ENCODE data around the gene PTAFR.

PTAFR gene

DNA sequence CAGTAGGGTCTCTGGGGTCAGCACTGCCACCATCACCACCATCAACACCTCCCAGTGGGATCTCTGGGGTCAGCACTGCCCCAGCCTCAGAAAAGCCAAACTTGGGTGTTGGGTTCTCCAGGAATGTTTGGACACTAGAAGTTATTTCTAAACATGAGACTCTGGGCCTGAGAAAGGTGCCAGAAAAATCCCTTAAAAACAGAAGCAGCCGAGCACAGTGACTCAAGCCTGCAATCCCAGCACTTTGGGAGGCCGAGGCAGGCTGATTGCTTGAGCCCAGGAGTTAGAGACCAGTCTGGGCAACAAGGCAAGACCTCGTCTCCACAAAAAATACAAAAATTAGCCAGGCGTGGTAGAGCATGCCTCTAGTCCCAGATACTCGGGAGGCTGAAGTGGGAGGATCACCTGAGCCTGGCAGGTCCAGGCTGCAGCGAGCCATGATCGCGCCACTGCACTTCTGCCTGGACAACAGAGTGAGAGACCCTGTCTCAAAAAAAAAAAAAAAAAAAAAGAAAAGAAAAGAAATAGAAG, 470 bp downstream of the PTAFR start:
- DNase-seq: no peak

DNA sequence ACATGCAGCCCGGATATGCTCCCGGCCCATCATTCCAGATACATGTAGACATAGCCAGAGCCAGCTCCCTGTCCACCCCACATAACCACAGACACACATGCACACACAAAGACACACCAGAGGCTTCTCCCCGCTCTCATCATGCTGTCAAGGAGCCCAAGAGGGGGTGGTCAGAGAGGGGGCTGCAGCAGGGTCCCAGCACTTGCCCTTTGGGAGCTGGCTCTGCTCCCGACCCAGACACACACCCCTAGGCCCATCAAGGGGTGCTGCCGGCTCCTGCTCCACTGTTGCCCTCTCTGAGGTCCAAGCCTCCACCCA, 2.6 kb downstream of the PTAFR start:
- no peak for DNase-seq

DNA sequence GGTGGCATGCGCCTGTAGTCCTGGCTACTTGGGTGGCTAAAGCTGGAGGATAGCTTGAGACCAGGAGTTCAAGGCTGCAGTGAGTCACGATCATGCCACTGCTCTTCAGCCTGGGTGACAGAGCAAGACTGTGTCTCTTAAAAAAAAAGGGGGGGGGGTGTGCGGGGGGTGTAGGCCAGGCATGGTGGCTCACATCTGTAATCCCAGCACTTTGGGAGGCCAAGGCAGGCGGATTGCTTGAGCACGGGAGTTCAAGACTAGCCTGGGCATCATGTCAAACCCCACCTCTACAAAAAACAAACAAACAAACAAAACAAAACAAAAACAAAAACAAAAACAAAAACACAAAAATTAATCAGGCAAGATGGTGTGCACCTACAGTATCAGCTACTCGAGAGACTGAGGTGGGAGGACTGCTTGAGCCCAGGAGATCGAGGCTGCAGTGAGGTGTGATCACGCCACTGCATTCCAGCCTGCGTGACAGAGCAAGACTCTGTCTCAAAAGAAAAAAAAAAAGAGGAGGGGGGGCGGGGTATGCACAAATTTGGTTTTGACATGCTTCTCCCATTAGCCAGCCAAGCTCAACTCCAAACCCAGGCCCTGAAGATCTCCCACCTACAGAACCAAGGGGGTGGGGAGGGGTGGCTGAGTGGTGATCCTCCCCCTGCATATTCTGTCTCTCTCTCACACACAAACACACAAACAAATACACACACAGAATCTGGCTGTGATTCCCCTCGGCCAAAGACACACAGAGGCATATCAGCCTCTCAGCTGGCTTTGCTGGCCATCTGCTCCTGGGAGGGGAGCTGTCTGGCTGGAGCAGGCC, 3.1 kb downstream of the PTAFR start:
- no peak for DNase-seq

DNA sequence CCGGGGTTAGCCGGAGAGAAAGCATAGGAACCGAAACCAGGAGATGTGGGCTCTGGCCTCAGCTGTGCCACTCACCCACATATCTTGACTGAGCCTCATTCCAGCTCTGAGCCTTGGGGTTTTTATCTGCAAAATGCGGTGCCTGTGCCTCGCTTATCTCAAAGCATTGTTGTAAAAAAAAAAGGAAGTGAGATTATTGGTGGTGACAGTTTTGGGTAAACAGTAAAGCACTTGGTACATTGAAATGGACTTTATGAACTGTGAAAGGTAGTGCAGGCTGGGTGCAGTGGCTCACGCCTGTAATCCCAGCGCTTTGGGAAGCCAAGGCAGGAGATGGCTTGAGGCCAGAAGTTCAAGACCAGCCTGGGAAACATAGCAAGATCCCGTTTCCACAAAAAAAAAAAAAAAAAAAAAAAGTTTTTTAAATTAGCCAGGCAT, 3.8 kb downstream of the PTAFR start:
- DNase-seq: peak; percentile 29

DNA sequence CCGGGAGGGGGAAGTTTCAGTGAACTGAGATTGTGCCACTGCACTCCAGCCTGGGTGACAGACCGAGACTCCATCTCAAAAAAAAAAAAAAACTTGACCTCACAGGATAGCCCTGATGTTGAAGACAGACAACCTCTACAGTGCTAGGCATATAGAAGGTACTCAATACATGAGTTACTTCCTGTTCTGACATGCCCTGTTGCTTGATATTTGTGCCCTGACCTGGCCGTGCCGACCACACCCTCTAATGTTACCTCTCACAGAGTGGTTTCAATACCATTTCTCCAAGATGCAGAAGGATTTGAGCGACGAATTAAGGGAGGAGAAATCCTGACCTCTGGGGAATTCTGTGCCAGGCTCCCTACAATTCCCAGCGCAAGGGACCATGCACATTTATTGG, 5.2 kb downstream of the PTAFR start:
- no peak for DNase-seq

DNA sequence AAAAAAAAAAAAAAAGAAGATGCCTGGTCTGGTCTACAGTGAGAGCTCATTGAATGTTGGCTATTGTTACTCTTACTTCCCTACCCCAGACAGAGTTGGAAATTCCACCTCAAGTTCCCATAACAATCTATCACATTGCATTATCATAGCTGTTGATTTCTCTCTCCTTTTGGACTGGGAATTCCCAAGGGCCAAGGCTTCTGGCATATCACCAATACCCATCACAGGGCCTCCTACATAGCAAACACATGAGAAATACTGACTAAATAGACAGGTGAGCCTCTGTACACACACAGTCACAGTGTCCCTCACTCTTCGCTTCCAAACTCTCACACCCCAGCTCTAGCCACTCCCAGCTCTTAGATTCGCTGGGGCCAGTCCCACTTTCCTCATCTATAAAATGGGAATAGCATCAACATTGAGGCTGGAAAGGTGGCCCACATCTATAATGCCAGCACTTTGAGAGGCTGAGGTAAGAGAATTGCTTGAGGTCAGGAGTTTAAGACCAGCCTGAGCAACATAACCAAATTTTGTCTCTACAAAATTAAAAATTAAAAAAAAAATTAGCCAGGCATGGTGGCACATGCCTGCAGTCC, 6.4 kb downstream of the PTAFR start:
- DNase-seq: no peak

DNA sequence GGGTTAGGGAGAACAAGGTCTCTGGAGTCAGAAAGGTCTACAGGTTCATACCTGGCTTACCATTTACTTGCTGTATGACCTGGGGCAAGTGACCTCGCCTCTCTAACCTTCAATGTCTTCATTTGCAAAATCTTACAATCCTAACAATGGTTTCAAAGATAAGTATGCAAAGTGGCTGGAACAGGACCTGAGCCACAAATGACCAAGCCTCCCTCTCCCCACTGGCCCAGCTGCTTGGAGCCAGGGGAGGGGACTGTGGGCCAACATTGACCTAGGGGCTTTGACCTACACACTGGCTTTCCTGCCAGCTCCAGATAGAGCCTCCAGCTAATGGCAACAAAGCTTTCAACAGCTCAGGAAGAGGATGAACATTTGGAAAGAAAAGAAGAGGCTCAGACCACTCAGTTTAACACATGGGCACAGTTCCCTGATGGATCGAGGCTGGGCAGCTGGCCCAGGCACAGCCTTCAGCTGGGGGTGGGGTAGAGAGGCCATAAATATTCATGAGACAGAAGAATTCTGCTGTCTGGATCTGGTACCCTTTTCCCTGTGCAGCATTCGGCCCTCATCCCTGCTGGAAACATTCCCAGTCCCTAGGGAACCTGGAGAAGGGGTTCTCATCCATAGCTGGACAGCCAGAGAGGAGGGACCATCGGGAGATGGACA, 12.9 kb downstream of the PTAFR start:
- no peak for DNase-seq

DNA sequence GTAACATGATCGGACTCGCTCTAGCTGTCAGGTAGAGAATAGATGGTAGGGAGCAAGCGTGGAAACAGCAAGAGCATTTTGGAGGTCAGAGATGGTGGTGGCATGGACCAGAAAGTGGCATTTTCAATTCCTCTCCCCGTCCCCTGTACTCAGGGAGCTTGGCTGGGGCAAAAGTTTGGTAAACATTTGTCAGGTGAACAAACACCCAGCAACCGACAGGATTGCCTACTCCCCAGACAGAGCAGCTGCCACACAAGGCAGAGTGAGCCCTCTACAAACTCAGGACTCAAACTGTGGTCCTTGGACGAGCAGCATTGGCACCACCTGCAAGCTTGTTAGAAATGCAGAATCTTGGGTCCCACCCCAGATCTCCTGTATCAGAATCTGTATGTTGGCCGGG, 14.3 kb downstream of the PTAFR start:
- no peak for DNase-seq

DNA sequence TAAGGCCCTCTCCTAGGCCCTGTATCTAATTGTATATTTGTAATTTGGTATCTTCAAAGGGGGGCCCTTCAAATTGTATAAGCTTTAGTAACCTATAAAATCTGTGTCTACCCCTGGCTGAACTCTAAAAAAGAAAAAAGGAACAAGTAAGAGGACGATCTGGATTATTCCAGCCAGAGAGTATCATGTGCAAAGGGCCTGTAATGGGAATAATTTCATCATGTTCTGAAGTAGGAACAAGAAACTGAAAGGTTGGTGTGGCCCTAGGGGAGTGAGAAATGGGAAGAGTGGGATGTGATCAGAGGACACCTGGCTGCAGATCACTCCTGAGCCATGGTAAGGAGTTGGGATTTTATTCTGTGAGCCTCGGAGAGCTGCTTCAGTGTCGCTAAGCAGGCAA, 14.7 kb downstream of the PTAFR start:
- DNase-seq: no peak

DNA sequence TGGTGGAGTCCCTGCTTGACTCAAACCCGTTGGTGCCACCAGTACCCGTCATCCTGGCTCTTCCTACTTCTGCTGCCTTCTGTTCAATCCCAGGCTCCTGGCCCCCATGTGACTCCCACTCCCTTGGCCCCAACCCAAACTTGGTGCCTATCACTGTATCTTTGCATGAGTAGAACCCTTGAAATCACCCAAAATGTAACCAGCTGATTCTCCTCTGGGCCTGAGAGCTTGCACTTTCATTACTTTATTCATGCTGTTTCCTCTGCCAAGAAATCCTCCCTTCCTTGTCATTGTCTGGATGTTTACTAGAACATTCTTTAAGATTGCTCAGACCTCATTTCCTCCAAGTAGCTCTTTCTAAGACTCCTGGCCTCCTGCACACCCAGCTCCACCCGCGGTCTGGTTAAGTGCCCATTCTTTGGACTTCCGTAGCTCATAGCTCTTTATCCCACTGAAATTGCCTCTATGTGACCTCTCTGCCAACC, 15.7 kb downstream of the PTAFR start:
- no peak for DNase-seq

DNA sequence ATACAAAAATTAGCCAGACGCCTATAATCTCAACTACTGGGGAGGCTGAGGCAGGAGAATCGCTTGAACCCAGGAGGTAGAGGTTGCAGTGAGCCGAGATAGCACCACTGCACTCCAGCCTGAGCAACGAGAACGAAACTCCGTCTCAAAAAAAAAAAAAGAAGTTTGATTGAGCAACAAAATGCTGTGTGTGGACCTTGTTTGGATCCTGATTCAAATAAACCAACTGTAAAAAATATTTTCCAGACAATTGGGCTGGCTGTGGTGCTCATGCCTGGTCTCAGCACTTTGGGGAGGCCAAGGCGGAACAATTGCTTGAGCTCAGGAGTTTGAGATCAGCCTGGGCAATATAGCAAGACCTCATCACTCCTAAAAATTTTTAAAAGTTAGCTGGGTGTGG, 16.8 kb downstream of the PTAFR start:
- DNase-seq: no peak

DNA sequence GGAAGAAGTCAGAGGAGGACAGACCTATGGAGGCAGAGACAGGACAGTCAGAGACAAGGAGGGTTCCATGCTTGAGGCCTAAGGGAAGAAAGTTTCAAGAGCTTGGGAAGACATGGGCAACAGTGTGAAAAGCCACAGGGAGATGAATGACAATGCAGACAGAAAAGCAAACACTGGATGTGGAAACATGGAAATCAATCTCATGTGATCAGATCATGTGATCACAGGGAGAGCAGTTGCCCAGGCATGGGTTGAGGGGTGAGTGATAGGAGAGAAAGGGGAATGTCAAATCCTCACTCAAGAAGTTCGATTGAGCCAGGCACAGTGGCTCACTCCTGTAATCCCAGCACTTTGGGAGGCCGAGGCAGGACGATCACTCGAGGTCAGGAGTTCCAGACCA, 17.2 kb downstream of the PTAFR start:
- DNase-seq: no peak

DNA sequence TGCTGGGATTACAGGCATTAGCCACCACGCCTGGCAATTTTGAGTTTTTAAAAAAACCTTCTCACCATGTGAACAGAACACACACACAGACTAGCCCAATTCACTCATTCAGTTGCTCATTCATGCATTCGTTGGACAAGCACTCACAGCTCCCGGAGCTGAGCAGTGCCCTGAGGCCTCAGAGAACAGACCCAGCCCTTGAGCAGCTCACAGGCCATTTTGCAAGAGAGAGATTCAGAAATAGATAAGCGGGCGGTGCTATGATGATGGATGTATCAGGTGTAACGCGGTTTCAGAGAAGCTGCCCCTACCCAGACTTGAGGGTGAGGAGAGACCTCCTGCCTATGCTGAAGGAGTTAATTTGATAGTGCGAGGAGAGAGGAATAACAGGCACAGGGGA, 18.6 kb downstream of the PTAFR start:
- DNase-seq: no peak

DNA sequence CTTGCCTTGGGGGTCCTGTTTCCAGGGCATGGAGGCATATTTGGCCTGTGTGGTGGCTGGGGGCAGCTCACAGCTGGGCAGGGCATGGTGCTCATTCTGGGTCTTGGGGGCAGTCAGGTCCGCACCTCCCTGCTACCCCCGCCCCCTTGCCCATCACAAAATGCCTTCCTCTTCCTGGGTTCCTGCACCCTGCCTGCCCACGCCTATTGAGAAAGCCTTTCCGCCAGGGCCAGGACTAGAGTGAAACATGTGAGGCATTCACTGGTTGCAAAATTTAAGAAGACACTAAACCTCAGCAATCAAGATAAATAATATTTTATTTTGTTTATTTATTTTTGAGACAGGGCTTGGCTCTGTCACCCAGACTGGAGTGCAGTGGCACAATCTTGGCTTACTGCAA, 19.7 kb downstream of the PTAFR start:
- DNase-seq: no peak

DNA sequence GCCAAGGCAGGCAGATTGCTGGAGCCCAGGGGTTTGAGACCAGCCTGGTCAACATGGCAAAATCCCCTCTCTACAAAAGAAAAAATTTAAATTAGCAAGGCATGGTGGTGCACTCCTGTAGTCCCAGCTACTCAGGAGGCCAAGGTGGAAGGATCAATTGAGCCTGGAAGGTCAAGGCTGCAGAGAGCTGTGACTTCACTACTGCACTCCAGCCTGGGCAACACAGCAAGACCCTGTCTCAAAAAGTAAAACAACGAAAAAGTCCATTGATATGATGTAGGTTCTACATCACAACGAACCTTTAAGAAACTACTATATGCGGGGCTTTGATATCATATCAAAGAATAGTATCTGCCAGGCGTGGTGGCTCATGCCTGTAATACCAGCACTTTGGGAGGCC, 20.9 kb downstream of the PTAFR start:
- DNase-seq: no peak

DNA sequence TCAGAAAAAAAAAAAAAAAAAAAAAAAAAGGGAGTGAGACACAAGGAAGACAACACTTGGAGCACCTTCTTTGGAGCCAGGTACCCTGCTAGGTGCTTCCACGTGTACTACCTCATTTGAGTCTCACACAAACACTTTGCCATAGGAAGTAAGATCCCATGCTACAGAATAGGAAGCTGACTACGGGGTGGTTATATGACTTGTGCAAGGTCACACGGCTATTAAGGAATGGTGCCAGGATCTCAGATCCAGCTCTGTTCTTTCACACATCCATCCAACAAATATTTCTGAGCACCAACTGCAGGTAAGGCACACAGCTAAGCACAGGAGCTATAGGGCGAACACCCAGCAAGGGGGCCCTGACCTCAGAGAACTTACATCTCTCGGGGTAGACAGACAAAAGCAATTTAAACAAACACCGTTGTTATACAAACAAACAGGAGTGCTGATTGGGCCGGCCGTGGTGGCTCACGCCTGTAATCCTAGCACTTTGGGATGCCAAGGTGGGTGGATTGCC, 22.4 kb downstream of the PTAFR start:
- no peak for DNase-seq

DNA sequence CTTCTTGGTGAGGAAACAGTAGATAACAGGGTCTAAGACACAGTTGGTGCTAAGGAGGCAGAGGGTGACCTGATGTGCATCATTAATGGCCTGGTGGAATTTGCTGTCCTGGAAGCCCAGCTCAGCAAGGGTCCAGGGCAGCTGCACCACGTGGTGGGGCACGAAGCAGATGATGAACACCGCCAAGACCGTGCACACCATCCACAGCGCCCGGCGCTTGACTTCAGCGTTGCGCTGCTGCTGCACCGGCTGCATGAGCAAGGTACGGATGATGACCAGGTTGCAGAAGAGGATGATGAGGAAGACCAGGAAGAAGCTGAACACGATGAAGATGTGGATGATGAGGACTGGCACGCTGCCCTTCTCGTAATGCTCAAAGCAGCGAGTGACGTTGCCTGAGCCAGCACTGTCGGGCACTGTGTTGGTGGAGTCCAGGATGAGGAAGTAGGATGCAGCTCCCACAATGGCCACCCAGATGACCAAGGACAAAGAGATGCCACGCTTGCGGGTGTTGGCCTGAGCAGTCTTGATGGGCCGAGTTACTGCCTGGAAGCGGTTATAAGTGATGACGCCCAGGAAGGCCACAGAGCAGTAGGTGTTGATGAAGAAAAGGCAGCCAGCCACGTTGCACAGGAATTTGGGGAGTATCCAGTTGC, 26.2 kb downstream of the PTAFR start:
- no peak for DNase-seq

DNA sequence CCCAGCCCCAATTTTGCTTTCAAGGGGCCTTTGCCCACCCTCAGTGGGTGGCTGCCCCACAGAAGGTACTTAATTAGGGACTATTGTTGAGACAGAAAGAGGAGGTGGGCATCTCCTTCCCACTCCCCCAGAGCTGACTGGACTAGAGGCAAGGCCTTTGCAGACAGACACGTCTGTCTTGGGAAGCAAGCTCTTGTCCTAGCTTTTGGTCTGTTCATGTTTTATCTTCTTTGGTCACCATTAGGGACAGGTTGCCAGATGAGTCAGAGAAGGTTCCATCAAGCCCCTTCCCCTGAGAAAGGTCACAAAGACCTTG, 27.7 kb downstream of the PTAFR start:
- no peak for DNase-seq

DNA sequence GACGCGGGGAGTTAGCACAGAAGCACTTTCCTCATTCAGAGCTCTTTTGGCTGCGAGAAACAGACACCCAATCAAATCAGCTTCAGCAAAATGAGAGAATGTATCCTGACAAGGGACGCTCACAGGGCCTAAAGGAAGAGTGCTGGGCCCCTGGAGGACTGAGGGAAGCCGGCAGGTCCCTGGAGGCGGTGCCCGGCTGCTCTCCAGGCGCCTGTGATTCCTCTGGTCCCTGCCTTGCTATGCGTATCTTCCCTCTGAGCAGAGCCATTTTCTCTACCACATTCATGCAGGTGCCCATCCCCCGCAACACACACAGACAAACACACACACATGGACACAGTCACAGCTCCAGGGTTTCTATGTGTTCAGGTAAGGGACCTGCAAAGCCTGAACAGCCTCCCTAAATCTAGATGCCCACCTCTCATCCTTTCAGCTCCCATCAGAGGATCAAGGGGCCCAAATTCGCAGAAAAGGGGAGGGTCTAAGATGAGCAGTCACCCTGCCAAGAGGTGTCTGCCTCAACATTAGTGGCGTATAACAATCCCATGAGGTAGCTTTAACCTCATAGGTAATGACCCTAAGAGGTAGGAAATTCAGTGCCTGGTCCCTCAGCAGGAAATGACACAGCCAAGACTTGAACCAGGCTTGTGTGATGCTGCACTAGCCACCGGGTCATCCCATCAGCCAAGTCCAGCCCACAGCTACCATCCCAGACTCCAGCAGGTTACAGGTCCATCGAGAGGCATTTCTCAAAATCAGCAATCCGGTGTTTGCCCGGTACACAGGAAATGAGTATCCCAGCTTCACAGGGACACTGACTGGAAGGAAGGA, 29.0 kb downstream of the PTAFR start:
- no peak for DNase-seq

DNA sequence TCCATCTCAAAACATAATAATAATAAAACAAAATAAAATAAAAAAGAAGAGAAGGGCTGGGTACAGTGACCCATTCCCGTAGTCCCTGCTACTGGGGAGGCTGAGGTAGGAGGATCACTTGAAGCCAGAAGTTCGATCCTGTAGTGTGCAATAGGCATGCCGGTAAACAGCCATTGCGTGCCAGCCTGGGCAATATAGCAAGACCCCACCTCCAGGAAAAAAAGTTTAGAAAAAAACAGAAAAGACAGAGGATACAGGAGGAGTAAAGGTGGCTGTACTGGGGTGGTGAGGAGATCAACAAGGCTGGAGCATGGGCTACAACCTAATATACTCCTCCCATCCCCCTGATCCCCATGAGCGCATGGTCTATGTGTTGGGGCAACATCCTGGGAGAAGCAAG, 30.8 kb downstream of the PTAFR start:
- DNase-seq: no peak

DNA sequence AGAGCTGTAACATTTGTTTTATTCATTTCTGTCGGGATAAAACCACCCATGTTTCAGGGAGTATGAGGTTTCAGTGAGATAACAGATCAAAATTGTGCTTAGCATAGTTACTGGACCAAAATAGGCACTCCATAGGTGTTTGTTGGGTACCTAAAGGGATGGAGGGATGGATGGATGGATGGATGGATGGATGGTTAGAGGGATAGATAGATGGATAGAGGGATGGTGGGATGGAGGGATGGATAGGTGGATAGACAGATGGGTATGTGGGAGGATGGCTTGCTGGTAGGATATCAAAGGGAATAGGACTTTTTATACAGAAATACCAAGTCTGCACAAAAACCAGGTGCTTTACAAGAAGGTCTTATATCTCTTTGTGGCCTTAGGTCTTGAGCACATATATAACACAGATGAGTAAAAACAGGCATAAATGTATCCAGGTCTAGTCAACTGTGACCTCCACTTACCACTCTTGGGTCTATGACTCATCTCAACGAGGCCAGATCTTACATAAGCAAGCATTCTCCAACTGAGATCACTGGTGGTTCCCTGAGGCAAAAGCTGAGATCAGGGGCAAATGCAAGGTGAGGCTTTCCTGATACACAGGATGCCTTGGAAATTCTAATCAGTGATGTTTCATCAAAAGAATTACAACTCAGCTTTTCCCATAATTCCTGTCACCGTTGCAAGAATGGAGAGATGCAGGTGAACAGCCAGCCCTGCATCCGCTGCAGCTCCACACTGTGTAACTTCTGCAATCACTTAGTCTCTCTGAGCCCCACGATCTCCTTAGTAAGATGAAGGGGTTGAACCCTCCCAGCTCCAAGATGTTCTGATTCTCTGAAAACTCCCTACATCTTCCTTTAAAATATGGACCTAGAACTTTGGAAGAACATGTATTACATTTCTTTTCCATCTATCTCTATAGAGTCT, 32.0 kb downstream of the PTAFR start:
- no peak for DNase-seq
